Psoas muscle (tissue), 8 donors: ENCODE results near the gene PPA1. TPM values are rescaled to one million over a fixed set of nuclear protein-coding genes. Genes with fewer than 3 reads are reported as not detected.

ENCODE experiments used
- ATAC-seq, 4 donors: fragments of 200-7000 bp; cut with Tn5 transposase; one replicate each; pipeline ENCODE4 v1.9.1; 2020; ENCODE audit warnings: moderate library complexity in 3 of 4, mild to moderate bottlenecking in 2 of 4
- DNase-seq, 2 donors: peaks; one replicate each; pipeline ENCODE4 v3.0.0-alpha.2; 2020
- H3K27ac ChIP-seq: fragments of 200-600 bp; one replicate; pipeline ENCODE4 v1.8.0; 2022
- H3K27me3 ChIP-seq, 3 donors: fragments of 200-600 bp in 1 of 3; one replicate each; pipeline versions ENCODE4 v1.6.1 to v1.8.0; 2013 to 2022; ENCODE audit warnings: low read length in 2 of 3, mild to moderate bottlenecking in 2 of 3, moderate library complexity in 1 of 3; ENCODE audit not compliant: insufficient read depth in 3 of 3
- H3K36me3 ChIP-seq, 2 donors: fragments of 200-600 bp in 1 of 2; one replicate each; pipeline versions ENCODE4 v1.6.1 to v1.8.0; 2013 to 2022; ENCODE audit warnings: low read depth in 1 of 2, mild to moderate bottlenecking in 1 of 2, moderate library complexity in 1 of 2; ENCODE audit not compliant: insufficient read depth in 1 of 2
- H3K4me1 ChIP-seq: fragments of 200-600 bp; one replicate; pipeline ENCODE4 v1.8.0; 2022
- H3K4me3 ChIP-seq: fragments of 200-600 bp; one replicate; pipeline ENCODE4 v1.8.0; 2022; ENCODE audit warnings: mild to moderate bottlenecking
- H3K9me3 ChIP-seq: fragments of 200-600 bp; one replicate; pipeline ENCODE4 v1.8.0; 2022
- CTCF ChIP-seq: fragments of 200-600 bp; IDR thresholded peaks from one replicate; pipeline ENCODE4 v1.8.0; 2022; ENCODE audit warnings: antibody characterized with exemption
- WGBS, 3 donors: extraction: QIAGEN DNeasy Blood & Tissue Kit; methylation state at CpG; one replicate each; pipeline versions ENCODE4 v1.1.6 to v1.1.7; 2013; 5-methylcytosine and 5-hydroxymethylcytosine counted together
- intact Hi-C, 2 donors: fragments of 100-400 bp; cut with DNase I; formaldehyde crosslinking; loops; one replicate each; pipeline versions ENCODE4 v1.11.0 to v1.14.2; 2022
- polyA plus RNA-seq, 3 donors: library from polyadenylated mRNA; stranded (reverse); fragments of 200-250 nt; gene quantifications; one replicate each; pipeline ENCODE4 v1.2.3, GENCODE V29; 2013
- total RNA-seq, 4 donors: library from RNA; stranded (reverse); fragmentation: NEBNext Ultra II Directional in 2 of 4; extraction: Animal tissue kit (Norgen Biotek cat#: 25700) in 2 of 4; gene quantifications; one replicate each; pipeline versions ENCODE4 v1.2.1 to v1.2.4, GENCODE V29; 2021 to 2023
- donor health status: healthy with polysubstance abuse.
- donor health status: DM: no; HTN: no; CAD: no; lungs with moderate emphysema.
- donor health status: Bipolar disorder and iron deficiency.
- donor health status: healthy.
- donor health status: DM: yes; HTN: yes; CAD: no.
- donor health status: DM: no; HTN: no; CAD: no.
- donor health status: DM: no; HTN: no; CAD: no.
- donor health status: DM: yes; HTN: yes; CAD: no.

The PPA1 gene
- total and polyA plus RNA-seq, 7 donors, result 95.3 to 211 (median 131) TPM

- intact Hi-C loops, result no loop called here
- no peak for TF ChIP-seq CTCF
- Histone ChIP-seq H3K4me3 (no peak overlapping the region), H3K36me3 (peaks cover 7 to 100% of the 10 kb centered on the region in 2 donors), H3K9me3 (no peaks in the 10 kb centered on the region), H3K4me1 (no peaks in the 10 kb centered on the region), H3K27me3 (no peaks in the 10 kb centered on the region), H3K27ac (no peak overlapping the region)
- ATAC-seq, result no peak
- no peak for DNase-seq
Measured at GRCh38 chr10:70212277-70212676, 21.0 kb downstream of the PPA1 start.

- H3K36me3 ChIP-seq, result peaks cover 16 to 98% of the 10 kb centered on the region in 2 donors
Measured at GRCh38 chr10:70206762-70207161, 26.5 kb downstream of the PPA1 start.

GRCh38 chr10:70201105-70201504 is 32.1 kb downstream of the PPA1 start:
- no peaks in the 10 kb centered on the region for H3K27me3 ChIP-seq
- intact Hi-C loops, result no loop called here
- no peak for DNase-seq
- no peak overlapping the region for H3K27ac ChIP-seq
- 85 to 94% (median 92%) methylated on average over 1 of the region's 1 CpG for WGBS, 3 donors
- TF ChIP-seq CTCF, result no peak
- no peak for ATAC-seq
- no peaks in the 10 kb centered on the region for H3K4me1 ChIP-seq
- H3K9me3 ChIP-seq, result no peaks in the 10 kb centered on the region
- peaks cover 9 to 81% of the 10 kb centered on the region in 2 donors for H3K36me3 ChIP-seq
- no peak overlapping the region for H3K4me3 ChIP-seq

More at GRCh38 chr10:70206762-70207161, 26.5 kb downstream of the PPA1 start:
- no peaks in the 10 kb centered on the region for H3K9me3 ChIP-seq
- no peak overlapping the region for H3K4me3 ChIP-seq
- no peak overlapping the region for H3K27ac ChIP-seq
- WGBS, 3 donors, result 97 to 100% (median 100%) methylated on average over 2 to 4 of the region's 5 CpGs
- no peak for ATAC-seq
- no peaks in the 10 kb centered on the region for H3K4me1 ChIP-seq
- DNase-seq, result no peak
- intact Hi-C loops, result no loop called here
- no peaks in the 10 kb centered on the region for H3K27me3 ChIP-seq
- no peak for TF ChIP-seq CTCF

- 95 to 99% (median 98%) methylated on average over 5 of the region's 5 CpGs for WGBS, 3 donors
- intact Hi-C loops, result no loop called here
- no peak for ATAC-seq
- no peak for TF ChIP-seq CTCF
- no peaks in the 10 kb centered on the region for H3K27me3 ChIP-seq
- H3K36me3 ChIP-seq, result peaks cover 4 to 58% of the 10 kb centered on the region in 2 donors
- H3K27ac ChIP-seq, result no peak overlapping the region
- H3K4me1 ChIP-seq, result no peaks in the 10 kb centered on the region
- no peak for DNase-seq
- H3K4me3 ChIP-seq, result no peak overlapping the region
- no peaks in the 10 kb centered on the region for H3K9me3 ChIP-seq
Measured at GRCh38 chr10:70198696-70199466, 34.3 kb downstream of the PPA1 start.
